HEK293 (cell line): ENCODE data around the gene ARHGEF7.

Experiments
- CTCF ChIA-PET: fragments of 350-600 bp; formaldehyde crosslinking; extraction: SDS; loops from one replicate; lab custom pipeline; 2021; ENCODE audit warnings: antibody characterized with exemption; lab: Yijun Ruan, JAX
- POLR2A ChIA-PET: fragments of 300-600 bp; formaldehyde crosslinking; extraction: SDS; loops from one replicate; lab custom pipeline; 2020; ENCODE audit warnings: antibody characterized with exemption, inconsistent platforms; lab: Yijun Ruan, JAX
- H3K27ac ChIP-seq: fragments of 200-500 bp; sonication (Bioruptor generic); 2 replicates; pipeline ENCODE4 v1.5.1; 2014; ENCODE audit warnings: low read depth, low read length, control low read depth, inconsistent platforms; ENCODE audit errors: extremely low read depth
- H3K36me3 ChIP-seq, 2 experiments: fragments of 200-500 bp in 1 of 2; sonication (Bioruptor generic) in 1 of 2; 1 replicate in 1 of 2; 2 replicates in 1 of 2; pipeline ENCODE4 v1.5.1; 2014 to 2017; ENCODE audit warnings: inconsistent platforms in 2 of 2, low read length in 2 of 2; ENCODE audit not compliant: control insufficient read depth in 2 of 2, insufficient read depth in 1 of 2
- H3K4me1 ChIP-seq: fragments of 200-500 bp; sonication (Bioruptor generic); 2 replicates; pipeline ENCODE4 v1.5.1; 2014; ENCODE audit warnings: mild to moderate bottlenecking, low read length, inconsistent platforms; ENCODE audit not compliant: control insufficient read depth, insufficient read depth
- H3K4me3 ChIP-seq: 2 replicates; pipeline ENCODE4 v1.5.1; 2011; ENCODE audit warnings: low read depth, mild to moderate bottlenecking, control low read depth, low read length, moderate library complexity
- H3K9me3 ChIP-seq: fragments of 200-500 bp; sonication (Bioruptor generic); 2 replicates; pipeline ENCODE4 v1.5.1; 2014; ENCODE audit warnings: low read depth, low read length, inconsistent platforms; ENCODE audit not compliant: control insufficient read depth, insufficient read depth
- GFI1B ChIP-seq: fragments of 450-650 bp; formaldehyde crosslinking; IDR thresholded peaks from 2 replicates; pipeline ENCODE4 v1.5.1; 2016; ENCODE audit warnings: missing biosample characterization, missing genetic modification characterization
- MEIS1 ChIP-seq: sonication (generic); formaldehyde crosslinking; IDR thresholded peaks from 2 replicates; pipeline ENCODE4 v1.8.1; 2022; ENCODE audit warnings: missing genetic modification reagents, mild to moderate bottlenecking, borderline replicate concordance
- ZBTB8A ChIP-seq: fragments of 450-650 bp; formaldehyde crosslinking; IDR thresholded peaks from 2 replicates; pipeline ENCODE4 v1.5.1; 2016; ENCODE audit warnings: missing biosample characterization, missing genetic modification characterization
- ZNF121 ChIP-seq: fragments of 450-650 bp; formaldehyde crosslinking; IDR thresholded peaks from 2 replicates; pipeline ENCODE4 v1.5.1; 2016; ENCODE audit warnings: missing biosample characterization, missing genetic modification characterization
- ZNF140 ChIP-seq: fragments of 450-650 bp; formaldehyde crosslinking; IDR thresholded peaks from 2 replicates; pipeline ENCODE4 v1.5.1; 2016; ENCODE audit warnings: missing biosample characterization, missing genetic modification characterization
- ZNF221 ChIP-seq: fragments of 450-650 bp; formaldehyde crosslinking; IDR thresholded peaks from 2 replicates; pipeline ENCODE4 v1.5.1; 2017; ENCODE audit warnings: missing biosample characterization, missing genetic modification characterization, borderline replicate concordance
- ZNF23 ChIP-seq: fragments of 450-650 bp; formaldehyde crosslinking; IDR thresholded peaks from 2 replicates; pipeline ENCODE4 v1.5.1; 2016; ENCODE audit warnings: missing biosample characterization, missing genetic modification characterization, borderline replicate concordance
- ZNF394 ChIP-seq: fragments of 450-650 bp; formaldehyde crosslinking; IDR thresholded peaks from 2 replicates; pipeline ENCODE4 v1.5.1; 2016; ENCODE audit warnings: missing biosample characterization, missing genetic modification characterization, mild to moderate bottlenecking, moderate library complexity, borderline replicate concordance
- ZNF529 ChIP-seq: fragments of 450-650 bp; formaldehyde crosslinking; IDR thresholded peaks from 2 replicates; pipeline ENCODE4 v1.5.1; 2017; ENCODE audit warnings: missing genetic modification characterization, missing biosample characterization; ENCODE audit not compliant: insufficient replicate concordance
- ZNF558 ChIP-seq: fragments of 450-650 bp; formaldehyde crosslinking; IDR thresholded peaks from 2 replicates; pipeline ENCODE4 v1.5.1; 2016; ENCODE audit warnings: missing biosample characterization, missing genetic modification characterization
- ZNF560 ChIP-seq: fragments of 450-650 bp; formaldehyde crosslinking; IDR thresholded peaks from 2 replicates; pipeline ENCODE4 v1.5.1; 2017; ENCODE audit warnings: missing biosample characterization, missing genetic modification characterization, borderline replicate concordance
- ZNF571 ChIP-seq: fragments of 450-650 bp; formaldehyde crosslinking; IDR thresholded peaks from 2 replicates; pipeline ENCODE4 v1.5.0; 2017; ENCODE audit warnings: missing biosample characterization, missing genetic modification characterization
- ZNF600 ChIP-seq: fragments of 450-650 bp; formaldehyde crosslinking; IDR thresholded peaks from 2 replicates; pipeline ENCODE4 v1.5.1; 2016; ENCODE audit warnings: missing biosample characterization, missing genetic modification characterization
- ZNF626 ChIP-seq: fragments of 450-650 bp; sonication (Bioruptor Pico); formaldehyde crosslinking; IDR thresholded peaks from 2 replicates; pipeline ENCODE4 v1.5.1; 2018; ENCODE audit warnings: missing biosample characterization, missing genetic modification characterization, inconsistent platforms
- ZNF629 ChIP-seq: fragments of 450-650 bp; formaldehyde crosslinking; IDR thresholded peaks from 2 replicates; pipeline ENCODE4 v1.5.1; 2017; ENCODE audit warnings: missing biosample characterization, missing genetic modification characterization
- TF ChIP-seq, protein P1 (sequence below): fragments of 450-650 bp; formaldehyde crosslinking; IDR thresholded peaks from 2 replicates; pipeline ENCODE4 v1.5.1; 2016; ENCODE audit warnings: missing biosample characterization, missing genetic modification characterization
- TF ChIP-seq, protein P2 (sequence below): fragments of 450-650 bp; formaldehyde crosslinking; IDR thresholded peaks from 2 replicates; pipeline ENCODE4 v1.5.1; 2017; ENCODE audit warnings: missing biosample characterization, missing genetic modification characterization
- TF ChIP-seq, protein P3 (sequence below): fragments of 450-650 bp; formaldehyde crosslinking; IDR thresholded peaks from 2 replicates; pipeline ENCODE4 v1.5.1; 2016; ENCODE audit warnings: missing biosample characterization, missing genetic modification characterization
- TF ChIP-seq, protein P4 (sequence below): fragments of 450-650 bp; formaldehyde crosslinking; IDR thresholded peaks from 2 replicates; pipeline ENCODE4 v1.5.1; 2016; ENCODE audit warnings: missing biosample characterization, missing genetic modification characterization

ARHGEF7 gene

DNA sequence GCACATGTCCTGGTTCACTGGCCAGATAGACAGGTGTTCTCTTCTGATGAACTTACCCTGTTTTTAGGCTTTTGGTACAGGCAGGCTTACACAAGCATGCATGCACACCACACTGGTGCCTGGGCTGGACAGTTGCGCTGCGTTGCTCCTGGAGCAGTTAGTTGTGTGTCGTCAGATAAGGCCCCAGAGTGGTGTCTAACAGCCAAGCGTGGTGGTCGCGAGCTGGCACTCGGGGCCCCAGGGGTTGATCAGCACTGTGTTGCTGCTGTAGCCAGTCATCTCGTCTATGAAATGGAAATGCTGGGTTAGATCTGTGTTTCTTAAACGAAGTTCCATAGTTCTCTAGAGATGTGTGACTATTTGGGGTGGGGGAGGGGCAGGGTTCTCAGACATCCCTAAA lies 180.8 kb downstream of the ARHGEF7 start:
- Histone ChIP-seq H3K27ac (no peak overlapping the region), H3K9me3 (no peaks in the 10 kb centered on the region), H3K4me1 (no peaks in the 10 kb centered on the region), H3K4me3 (no peak overlapping the region), H3K36me3 (peaks cover 0 to 37% of the 10 kb centered on the region in 2 experiments; a peak in 1 of 3 replicates)
- POLR2A ChIA-PET: no interaction called here
- no peak for TF ChIP-seq ZNF121 (tag by site-specific recombination)
- no peak for TF ChIP-seq ZNF558 (tag by site-specific recombination)
- TF ChIP-seq, protein P1, sequence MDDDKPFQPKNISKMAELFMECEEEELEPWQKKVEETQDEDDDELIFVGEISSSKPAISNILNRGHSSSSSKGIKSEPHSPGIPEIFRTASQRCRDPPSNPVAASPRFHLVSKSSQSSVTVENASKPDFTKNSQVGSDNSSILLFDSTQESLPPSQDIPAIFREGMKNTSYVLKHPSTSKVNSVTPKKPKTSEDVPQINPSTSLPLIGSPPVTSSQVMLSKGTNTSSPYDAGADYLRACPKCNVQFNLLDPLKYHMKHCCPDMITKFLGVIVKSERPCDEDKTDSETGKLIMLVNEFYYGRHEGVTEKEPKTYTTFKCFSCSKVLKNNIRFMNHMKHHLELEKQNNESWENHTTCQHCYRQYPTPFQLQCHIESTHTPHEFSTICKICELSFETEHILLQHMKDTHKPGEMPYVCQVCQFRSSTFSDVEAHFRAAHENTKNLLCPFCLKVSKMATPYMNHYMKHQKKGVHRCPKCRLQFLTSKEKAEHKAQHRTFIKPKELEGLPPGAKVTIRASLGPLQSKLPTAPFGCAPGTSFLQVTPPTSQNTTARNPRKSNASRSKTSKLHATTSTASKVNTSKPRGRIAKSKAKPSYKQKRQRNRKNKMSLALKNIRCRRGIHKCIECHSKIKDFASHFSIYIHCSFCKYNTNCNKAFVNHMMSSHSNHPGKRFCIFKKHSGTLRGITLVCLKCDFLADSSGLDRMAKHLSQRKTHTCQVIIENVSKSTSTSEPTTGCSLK (tag by site-specific recombination): no peak
- TF ChIP-seq ZNF529 (tag by site-specific recombination): no peak
- TF ChIP-seq, protein P2, sequence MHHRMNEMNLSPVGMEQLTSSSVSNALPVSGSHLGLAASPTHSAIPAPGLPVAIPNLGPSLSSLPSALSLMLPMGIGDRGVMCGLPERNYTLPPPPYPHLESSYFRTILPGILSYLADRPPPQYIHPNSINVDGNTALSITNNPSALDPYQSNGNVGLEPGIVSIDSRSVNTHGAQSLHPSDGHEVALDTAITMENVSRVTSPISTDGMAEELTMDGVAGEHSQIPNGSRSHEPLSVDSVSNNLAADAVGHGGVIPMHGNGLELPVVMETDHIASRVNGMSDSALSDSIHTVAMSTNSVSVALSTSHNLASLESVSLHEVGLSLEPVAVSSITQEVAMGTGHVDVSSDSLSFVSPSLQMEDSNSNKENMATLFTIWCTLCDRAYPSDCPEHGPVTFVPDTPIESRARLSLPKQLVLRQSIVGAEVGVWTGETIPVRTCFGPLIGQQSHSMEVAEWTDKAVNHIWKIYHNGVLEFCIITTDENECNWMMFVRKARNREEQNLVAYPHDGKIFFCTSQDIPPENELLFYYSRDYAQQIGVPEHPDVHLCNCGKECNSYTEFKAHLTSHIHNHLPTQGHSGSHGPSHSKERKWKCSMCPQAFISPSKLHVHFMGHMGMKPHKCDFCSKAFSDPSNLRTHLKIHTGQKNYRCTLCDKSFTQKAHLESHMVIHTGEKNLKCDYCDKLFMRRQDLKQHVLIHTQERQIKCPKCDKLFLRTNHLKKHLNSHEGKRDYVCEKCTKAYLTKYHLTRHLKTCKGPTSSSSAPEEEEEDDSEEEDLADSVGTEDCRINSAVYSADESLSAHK (tag by site-specific recombination): no peak
- CTCF ChIA-PET: interaction anchor here (1.0 kb wide), 1 partner anchor 13 kb away, joined by 3 read pairs; no protein-coding TSS in a partner anchor

DNA sequence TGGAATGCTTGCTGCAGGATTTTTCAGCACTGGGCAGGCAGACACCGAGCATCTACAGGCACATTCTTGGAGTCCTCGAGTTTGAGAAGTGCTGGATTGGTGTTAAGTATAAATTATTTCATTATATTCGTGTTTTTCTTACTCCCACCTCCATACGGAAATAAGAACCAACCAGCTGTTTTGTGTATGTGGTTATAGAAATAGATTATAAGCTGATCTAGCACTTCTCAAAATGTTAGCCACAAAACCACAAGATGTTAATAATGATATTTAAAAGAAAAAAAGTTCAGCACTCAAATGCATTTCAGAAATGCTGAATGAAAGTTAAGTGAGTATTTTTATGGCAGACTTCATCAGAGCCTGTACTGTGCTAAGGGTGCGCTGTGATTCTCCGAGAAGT lies 181.3 kb downstream of the ARHGEF7 start:
- no peak for TF ChIP-seq ZNF629 (tag by site-specific recombination)
- TF ChIP-seq, all 188 proteins: peak for 0
- POLR2A ChIA-PET: no interaction called here
- CTCF ChIA-PET: interaction anchor here (1.0 kb wide), 1 partner anchor 12 kb away, joined by 3 read pairs; no protein-coding TSS in a partner anchor
- Histone ChIP-seq H3K36me3 (peaks cover 0 to 36% of the 10 kb centered on the region in 2 experiments; a peak in 2 of 3 replicates), H3K4me3 (no peak overlapping the region), H3K27ac (no peak overlapping the region), H3K9me3 (no peaks in the 10 kb centered on the region), H3K4me1 (no peaks in the 10 kb centered on the region)

DNA sequence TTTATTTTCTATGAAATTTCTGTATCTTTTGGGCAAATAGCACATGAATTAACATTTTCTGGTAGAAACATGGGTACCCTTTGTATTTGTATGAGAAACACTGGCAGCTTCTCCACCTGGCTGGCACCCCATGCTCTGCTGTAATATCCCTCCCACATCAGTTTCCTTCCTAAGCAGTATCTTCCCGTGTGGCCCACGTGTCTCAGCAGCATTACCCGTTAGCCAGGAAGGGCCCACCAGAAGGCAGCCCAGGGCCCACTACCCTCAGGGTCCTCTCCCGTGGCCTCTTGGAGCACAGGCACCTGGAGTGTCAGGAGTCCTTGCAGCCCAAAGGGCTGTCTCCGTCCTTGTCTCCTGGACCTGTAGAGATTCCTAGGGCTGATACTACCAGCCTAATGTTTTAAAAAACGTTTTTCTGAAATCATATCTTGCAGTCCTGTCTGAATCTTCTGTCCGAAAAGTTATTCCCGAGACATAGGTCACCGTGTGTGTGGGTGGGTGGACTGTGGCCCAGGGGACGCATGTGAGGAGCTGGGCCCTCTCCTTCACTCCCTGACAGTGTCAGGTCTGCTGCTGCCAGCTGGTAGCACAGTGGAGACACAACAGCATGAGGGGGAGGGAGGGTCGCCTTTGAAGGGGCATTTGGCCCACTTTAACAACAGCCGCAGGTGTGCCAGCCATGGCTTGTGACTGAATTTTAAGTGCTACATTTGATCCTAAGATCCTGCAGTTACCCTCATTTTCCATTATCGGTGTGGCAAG lies 183.3 kb downstream of the ARHGEF7 start:
- H3K4me1 ChIP-seq: no peaks in the 10 kb centered on the region
- no peaks in the 10 kb centered on the region for H3K9me3 ChIP-seq
- H3K4me3 ChIP-seq: no peak overlapping the region
- H3K27ac ChIP-seq: no peak overlapping the region
- peaks cover 0 to 36% of the 10 kb centered on the region in 2 experiments; a peak in 2 of 3 replicates for H3K36me3 ChIP-seq
- CTCF ChIA-PET: no interaction called here
- POLR2A ChIA-PET: no interaction called here
- TF ChIP-seq ZNF560 (tag by site-specific recombination) (no peak), ZNF600 (no peak), ZNF571 (no peak), ZNF140 (tag by site-specific recombination) (no peak), GFI1B (tag by site-specific recombination) (no peak), MEIS1 (CRISPR knock-in tag) (no peak), ZNF394 (tag by site-specific recombination) (no peak), ZBTB8A (tag by site-specific recombination) (no peak), ZNF23 (no peak), ZNF626 (tag by site-specific recombination) (no peak), ZNF221 (no peak)
- TF ChIP-seq, protein P3, sequence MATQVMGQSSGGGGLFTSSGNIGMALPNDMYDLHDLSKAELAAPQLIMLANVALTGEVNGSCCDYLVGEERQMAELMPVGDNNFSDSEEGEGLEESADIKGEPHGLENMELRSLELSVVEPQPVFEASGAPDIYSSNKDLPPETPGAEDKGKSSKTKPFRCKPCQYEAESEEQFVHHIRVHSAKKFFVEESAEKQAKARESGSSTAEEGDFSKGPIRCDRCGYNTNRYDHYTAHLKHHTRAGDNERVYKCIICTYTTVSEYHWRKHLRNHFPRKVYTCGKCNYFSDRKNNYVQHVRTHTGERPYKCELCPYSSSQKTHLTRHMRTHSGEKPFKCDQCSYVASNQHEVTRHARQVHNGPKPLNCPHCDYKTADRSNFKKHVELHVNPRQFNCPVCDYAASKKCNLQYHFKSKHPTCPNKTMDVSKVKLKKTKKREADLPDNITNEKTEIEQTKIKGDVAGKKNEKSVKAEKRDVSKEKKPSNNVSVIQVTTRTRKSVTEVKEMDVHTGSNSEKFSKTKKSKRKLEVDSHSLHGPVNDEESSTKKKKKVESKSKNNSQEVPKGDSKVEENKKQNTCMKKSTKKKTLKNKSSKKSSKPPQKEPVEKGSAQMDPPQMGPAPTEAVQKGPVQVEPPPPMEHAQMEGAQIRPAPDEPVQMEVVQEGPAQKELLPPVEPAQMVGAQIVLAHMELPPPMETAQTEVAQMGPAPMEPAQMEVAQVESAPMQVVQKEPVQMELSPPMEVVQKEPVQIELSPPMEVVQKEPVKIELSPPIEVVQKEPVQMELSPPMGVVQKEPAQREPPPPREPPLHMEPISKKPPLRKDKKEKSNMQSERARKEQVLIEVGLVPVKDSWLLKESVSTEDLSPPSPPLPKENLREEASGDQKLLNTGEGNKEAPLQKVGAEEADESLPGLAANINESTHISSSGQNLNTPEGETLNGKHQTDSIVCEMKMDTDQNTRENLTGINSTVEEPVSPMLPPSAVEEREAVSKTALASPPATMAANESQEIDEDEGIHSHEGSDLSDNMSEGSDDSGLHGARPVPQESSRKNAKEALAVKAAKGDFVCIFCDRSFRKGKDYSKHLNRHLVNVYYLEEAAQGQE (tag by site-specific recombination): no peak
- TF ChIP-seq, protein P4, sequence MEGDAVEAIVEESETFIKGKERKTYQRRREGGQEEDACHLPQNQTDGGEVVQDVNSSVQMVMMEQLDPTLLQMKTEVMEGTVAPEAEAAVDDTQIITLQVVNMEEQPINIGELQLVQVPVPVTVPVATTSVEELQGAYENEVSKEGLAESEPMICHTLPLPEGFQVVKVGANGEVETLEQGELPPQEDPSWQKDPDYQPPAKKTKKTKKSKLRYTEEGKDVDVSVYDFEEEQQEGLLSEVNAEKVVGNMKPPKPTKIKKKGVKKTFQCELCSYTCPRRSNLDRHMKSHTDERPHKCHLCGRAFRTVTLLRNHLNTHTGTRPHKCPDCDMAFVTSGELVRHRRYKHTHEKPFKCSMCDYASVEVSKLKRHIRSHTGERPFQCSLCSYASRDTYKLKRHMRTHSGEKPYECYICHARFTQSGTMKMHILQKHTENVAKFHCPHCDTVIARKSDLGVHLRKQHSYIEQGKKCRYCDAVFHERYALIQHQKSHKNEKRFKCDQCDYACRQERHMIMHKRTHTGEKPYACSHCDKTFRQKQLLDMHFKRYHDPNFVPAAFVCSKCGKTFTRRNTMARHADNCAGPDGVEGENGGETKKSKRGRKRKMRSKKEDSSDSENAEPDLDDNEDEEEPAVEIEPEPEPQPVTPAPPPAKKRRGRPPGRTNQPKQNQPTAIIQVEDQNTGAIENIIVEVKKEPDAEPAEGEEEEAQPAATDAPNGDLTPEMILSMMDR (tag by site-specific recombination): no peak
